Hepatocyte (in vitro differentiated cells): ENCODE measurements around the gene CLINT1.

ENCODE experiments used
- CTCF ChIP-seq: fragments of 200-600 bp; sonication (generic); IDR thresholded peaks from 2 replicates; pipeline ENCODE4 v1.5.1; 2016; ENCODE audit warnings: antibody characterized with exemption, mild to moderate bottlenecking; ENCODE audit not compliant: poor library complexity
- EZH2 ChIP-seq: fragments of 200-600 bp; sonication (generic); IDR thresholded peaks from 2 replicates; pipeline ENCODE4 v1.6.1; 2016; ENCODE audit warnings: antibody characterized with exemption, mild to moderate bottlenecking, borderline replicate concordance

DNA sequence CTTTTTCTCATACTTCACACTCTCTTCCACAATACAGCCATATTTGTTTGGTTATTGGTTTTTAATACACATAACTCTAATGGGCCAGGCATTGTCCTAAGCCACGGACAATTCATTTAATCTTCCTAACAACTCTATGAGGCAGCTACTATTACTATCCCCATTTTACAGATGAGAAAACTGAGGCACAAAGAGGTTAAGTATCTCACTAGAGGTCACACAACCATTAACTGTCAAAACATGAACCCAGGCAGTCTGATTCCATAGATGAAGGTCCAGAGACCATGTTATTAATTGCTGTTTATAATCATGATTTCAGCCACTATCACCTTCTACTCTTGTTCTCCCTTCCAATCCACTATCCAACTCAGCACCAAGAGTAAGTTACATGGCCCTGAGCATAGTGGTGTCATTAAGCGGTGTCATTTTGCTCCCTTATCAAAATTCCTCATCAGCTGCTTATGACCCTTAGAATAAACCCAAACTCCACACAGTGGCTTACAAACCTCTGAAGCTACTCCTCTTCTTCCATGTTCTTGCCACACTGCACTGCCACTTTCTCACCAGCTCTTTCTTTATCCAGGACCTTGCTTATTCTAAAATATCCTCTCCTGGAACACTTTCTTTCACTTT, 22.7 kb downstream of the CLINT1 start:
- no peak for TF ChIP-seq CTCF
- TF ChIP-seq EZH2 = no peak
